SK-N-SH treated with all-trans-retinoic acid at 6 μM for 48 hours (cell line): ENCODE results near the gene USP33.

Experiments
- ARNTL ChIP-seq: fragments of 450-650 bp; formaldehyde crosslinking; IDR thresholded peaks from 2 replicates; pipeline ENCODE4 v1.5.0; 2020; ENCODE audit warnings: low read depth, mild to moderate bottlenecking, moderate library complexity, borderline replicate concordance
- BACH2 ChIP-seq: fragments of 250-450 bp; sonication (Bioruptor Pico); IDR thresholded peaks from 2 replicates; pipeline ENCODE4 v1.9.0; 2021; ENCODE audit warnings: mild to moderate bottlenecking, borderline replicate concordance
- ESRRG ChIP-seq: fragments of 250-450 bp; sonication (Bioruptor Pico); IDR thresholded peaks from 2 replicates; pipeline ENCODE4 v1.6.1; 2021; ENCODE audit warnings: mild to moderate bottlenecking
- GLIS3 ChIP-seq: fragments of 250-450 bp; sonication (Bioruptor Pico); IDR thresholded peaks from 2 replicates; pipeline ENCODE4 v1.5.0; 2020; ENCODE audit warnings: mild to moderate bottlenecking, moderate library complexity
- PATZ1 ChIP-seq: fragments of 250-450 bp; sonication (Bioruptor Pico); IDR thresholded peaks from 2 replicates; pipeline ENCODE4 v1.8.0; 2020; ENCODE audit warnings: mild to moderate bottlenecking, moderate library complexity, borderline replicate concordance
- TSHZ2 ChIP-seq: fragments of 250-450 bp; sonication (Bioruptor Pico); IDR thresholded peaks from 2 replicates; pipeline ENCODE4 v1.5.0; 2020; ENCODE audit warnings: mild to moderate bottlenecking, moderate library complexity
- ZC3H10 ChIP-seq: fragments of 250-450 bp; sonication (Bioruptor Pico); IDR thresholded peaks from 2 replicates; pipeline ENCODE4 v1.5.1; 2021; ENCODE audit warnings: mild to moderate bottlenecking, moderate library complexity
- ZFP3 ChIP-seq: fragments of 250-450 bp; sonication (Bioruptor Pico); IDR thresholded peaks from 2 replicates; pipeline ENCODE4 v1.5.0; 2020; ENCODE audit warnings: mild to moderate bottlenecking, moderate library complexity

- no peak for TF ChIP-seq ARNTL (CRISPR knock-in tag)
- no peak for TF ChIP-seq ZFP3 (CRISPR knock-in tag)
- no peak for TF ChIP-seq GLIS3 (CRISPR knock-in tag)
- no peak for TF ChIP-seq PATZ1 (CRISPR knock-in tag)
- no peak for TF ChIP-seq ZC3H10 (CRISPR knock-in tag)
- TF ChIP-seq BACH2 (CRISPR knock-in tag) = no peak
- TF ChIP-seq TSHZ2 (CRISPR knock-in tag) = no peak
- TF ChIP-seq ESRRG (CRISPR knock-in tag) = no peak
Measured at GRCh38 chr1:77686796-77687518, 72.7 kb downstream of the USP33 start.
